Measurements from ENCODE around the gene SMAP1.

Gene SMAP1

DNA sequence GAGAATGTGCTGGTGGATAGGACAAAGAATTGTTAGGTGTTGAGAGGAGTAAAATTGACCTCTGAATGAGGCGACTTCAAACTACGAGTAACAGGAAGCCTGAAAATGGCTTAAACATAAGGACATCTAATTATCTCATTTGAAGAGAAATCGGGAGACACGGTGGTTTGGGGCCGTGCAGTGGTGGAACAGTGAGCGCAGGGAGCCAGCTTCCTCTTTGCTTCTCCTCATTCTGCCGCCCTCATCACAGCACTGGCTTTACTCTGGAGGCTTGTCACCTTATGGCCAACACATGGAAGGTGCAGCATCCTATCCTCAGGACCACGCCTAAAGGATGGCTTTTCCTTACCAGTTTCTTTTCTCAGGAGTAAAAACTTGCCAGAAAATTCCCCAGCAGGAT lies 174.9 kb downstream of the SMAP1 start:
- no peak for DNase-seq (ENCODE audit: low read depth, low spot score)

DNA sequence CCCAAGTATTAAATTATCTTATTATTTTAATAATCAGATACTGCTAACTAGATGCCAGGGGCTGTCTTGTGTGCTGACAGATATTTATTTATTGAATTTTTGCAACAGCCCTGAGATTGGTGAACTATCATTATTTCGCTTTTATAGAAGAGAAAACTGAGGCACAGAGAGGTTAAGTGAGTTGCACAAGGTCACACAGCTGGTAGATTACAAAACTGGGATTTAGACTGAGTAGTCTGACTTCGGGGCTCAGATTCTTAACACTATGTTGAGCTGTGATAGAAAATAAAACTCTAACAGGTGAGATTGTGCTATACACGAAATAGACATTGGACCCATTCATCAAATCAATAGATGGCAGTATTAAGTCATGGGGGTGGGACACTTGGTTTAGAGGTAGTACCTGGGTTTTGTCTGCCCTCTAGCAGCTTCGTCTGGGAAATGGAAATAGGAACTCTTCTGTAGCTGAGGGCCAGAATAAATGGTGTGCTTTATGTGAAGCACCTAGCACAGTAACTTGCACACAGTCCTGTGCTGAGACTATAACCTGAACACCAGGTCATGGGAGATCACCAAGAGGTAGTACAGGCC lies 175.7 kb downstream of the SMAP1 start:
- DNase-seq (ENCODE audit: low read depth, low spot score), result no peak

DNA sequence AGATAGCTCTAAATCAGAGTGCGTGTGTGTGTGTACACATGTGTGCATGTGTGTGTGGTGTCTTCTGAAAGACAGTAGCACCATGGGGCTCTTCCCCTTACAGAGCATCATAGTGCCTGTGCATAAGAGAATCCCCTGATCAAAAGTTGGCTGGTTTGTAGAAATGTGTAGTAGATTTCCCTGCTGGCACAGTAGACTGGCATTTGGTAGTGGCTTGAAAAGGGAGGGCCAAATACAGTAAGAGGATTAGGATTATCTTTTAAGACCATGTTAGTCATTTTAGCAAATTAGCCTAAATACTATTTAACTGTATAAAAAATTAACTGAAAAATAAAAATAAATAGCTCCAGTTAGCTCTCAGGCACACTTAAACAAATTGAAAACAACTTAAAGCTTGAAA lies 176.6 kb downstream of the SMAP1 start:
- DNase-seq (ENCODE audit: low read depth, low spot score), result no peak

DNA sequence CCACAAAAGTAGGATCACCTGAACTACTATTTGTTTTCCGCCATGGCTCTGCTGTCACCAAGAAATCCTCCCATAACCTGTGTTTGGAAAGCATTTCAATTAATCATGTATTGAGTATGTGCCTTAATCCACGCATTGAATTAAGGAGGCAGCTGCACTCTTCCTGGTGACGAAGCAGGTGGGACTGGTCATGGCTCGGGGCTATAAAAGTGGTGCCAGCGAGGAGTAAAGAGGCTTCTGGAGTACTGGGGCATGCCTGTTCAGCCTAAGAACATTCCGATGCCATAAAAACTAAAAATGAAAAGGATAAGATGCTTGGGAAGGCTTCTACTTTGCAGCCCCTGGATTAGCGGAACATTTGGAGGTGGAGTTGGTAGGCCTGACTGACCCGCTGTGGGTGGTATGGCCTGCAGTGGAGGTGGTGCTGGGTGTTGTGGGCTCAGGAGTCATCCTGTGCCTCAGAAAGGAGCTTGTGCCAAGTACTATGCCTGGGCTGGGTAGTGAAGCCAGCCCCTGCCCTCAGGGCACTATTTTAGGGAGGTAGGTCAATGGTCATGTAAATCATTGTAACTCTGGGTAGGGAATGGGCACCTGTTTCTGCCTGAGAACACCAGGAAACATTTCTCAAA lies 178.6 kb downstream of the SMAP1 start:
- DNase-seq (ENCODE audit: low read depth, low spot score), result no peak

DNA sequence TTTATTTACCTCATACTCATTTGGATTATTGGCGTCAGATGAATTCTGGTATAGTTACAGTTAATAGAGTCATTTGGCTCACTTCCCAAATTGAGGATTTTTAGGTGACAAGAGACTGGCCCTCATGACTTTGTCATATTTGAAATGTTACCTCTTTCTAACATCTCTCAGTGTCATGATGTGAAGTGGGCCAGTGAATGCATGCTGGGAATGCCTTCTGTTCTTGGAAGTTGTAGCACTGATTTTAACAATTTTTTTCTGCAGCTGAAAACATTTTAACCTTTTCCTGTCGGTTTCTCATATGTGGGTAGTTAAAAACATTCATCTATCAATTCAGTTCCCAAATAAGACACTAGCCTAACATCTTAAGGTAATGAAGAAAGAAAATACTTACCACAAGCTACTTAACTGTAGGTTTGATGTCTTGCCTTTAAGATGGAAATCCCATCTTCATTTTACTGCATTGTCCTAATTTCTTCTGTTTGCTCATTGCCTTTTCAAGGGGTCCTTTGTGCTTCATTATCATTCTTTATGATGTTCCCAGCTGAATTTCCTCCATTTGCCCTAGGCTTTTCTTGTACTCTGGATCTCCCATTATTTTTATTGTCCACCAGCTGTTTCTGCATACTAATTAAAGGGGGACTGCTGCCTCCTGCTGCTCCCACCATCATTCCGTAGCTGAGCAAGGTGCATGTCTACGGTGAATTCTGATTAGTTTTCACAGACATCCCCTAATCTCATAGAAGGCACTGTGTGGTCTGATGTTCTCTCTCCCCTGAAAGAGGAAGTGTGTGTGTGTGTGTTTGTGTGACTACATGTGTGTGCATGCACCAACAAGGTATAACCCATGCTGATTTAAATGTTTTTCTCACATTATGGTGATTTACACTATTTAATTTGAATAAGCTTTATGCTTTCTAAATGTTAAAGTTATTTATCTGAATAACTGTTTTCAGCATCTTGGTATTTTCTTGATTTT lies 179.7 kb downstream of the SMAP1 start:
- DNase-seq (ENCODE audit: low read depth, low spot score), result no peak

DNA sequence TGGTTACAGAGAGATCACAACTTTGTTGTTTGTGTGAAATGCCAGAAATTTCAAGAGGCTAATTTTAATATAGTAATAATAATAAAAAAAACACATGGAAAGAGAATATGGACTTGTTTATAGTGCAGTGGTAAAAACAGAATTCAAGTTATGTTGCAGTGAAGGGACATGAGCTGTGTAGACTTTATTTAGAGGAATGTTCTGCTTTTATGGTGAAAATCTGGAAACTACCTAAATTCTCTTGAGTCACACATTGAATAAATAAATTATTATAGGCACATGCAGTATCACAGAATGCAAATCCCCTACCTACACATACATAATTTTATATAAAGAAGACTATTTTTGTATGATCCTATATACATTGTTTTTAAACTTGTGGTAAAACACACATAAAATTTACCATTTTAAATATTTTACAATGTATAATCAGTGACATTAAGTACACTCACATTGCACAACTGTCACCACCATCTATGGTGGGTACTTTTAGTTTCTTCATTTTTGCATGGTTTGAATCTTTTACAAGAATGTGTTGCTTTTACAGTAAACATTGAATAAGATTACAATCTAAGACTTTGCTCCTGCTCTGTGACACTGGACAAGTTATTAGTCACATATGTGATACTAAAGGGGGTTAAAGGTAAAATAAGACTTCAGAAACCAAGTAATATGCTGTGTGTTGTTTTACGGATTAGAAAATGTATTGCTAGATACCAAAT lies 181.8 kb downstream of the SMAP1 start:
- DNase-seq (ENCODE audit: low read depth, low spot score), result no peak

DNA sequence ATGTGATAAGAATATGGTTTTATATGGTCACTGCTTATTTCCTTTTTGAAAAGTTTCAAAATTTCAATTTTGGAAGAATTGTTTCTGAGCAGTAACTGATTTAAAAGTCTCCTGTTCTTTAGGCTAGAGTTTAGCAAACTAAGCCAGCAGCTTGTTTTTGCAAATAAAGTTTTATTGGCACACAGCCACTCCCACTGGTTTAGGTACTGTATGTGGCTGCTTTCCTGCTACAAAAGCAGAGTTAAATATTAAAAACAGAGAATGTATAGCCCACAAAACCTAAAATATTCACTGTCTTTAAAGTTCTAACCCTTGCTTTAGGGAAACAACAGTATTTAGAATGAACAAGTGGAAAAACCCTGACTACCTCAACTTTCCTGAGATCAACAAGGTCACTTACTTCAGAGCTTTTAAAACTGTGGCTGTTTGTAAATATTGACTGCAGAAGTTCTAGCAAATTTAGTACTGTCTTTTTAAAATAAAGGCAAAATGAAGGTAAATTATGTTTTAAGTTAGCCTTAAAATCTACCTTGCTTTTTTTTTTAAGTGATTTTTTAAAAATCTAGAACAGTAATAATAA lies 185.1 kb downstream of the SMAP1 start:
- DNase-seq (ENCODE audit: low read depth, low spot score), result no peak

DNA sequence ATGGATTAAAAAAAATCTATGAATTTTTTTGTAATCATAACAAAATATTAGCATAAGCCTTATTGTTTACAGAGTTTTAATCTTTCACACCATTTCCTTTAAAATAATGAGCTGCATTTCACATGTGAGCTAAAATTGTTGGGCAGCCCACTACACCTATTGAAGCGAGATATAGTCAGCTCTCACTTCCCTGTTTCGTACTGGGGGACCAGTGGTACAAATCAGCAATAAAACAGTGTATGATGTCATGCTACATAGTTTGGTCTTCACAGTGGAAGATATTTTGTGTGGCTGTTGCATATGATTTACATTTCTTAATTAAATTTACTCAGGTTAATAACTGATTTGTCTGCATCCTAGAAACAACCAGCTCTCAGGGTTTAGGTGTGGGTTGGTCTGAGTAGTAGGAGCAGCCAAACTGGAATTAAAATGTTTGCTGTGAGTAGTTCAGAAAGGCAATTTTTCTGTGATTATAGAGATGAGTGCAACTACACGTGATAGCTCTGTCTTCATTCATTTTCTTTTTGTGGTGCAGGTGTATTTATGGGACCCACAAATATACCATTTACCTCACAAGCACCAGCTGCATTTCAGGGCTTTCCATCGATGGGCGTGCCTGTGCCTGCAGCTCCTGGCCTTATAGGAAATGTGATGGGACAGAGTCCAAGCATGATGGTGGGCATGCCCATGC lies 189.8 kb downstream of the SMAP1 start:
- no peak for DNase-seq (ENCODE audit: low read depth, low spot score)

DNA sequence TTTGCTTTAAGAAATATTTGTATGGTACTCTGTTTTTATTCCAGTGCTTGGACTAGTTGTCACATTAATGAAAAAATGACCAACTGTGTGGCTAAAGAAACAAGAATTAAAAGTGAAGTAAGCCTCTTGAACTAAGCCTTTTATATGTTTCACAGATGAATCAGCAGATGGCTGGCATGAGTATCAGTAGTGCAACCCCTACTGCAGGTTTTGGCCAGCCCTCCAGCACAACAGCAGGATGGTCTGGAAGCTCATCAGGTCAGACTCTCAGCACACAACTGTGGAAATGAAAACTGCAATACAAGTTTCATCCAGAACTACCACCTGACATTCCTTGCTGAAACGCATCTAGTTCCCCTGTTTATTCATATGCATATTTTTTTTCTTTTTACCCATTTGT lies 192.4 kb downstream of the SMAP1 start:
- DNase-seq (ENCODE audit: low read depth, low spot score), result no peak

DNA sequence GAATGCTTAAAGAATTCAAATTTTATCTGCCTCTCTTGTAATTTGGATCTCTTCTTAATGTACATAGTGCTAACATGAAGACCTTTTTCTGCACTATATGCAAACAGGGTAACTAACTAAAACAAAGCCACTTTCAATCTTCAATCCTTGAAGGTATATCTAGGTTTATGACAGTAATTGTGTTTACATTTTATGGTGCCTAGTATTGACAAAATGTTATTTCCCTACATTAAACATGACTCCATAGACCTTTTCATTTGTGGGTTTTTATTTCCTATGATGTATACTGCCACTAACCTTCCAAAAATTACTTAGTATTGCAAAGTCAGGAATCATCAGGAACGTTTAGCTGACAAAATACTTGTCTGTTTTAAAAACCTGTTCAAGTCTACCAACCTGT lies 193.2 kb downstream of the SMAP1 start:
- DNase-seq (ENCODE audit: low read depth, low spot score), result no peak

DNA sequence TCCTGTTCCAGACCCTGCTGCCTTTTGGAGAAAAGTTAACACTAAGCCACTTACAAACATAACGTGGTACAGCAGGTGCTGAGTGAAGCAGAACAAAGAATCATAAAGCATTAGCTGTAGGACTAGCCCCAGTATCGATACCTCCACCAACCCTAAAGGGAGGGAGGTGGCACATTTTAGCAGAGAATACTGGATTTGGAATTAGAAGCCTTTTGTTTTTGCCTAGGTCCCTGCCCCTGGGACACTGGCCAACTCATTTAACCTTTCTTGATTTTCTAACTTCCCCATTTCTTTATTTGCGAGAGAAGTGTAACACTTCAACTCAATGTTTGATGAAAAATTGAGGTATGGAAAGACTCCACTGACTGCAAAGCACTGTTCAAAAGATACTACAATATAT lies 195.7 kb downstream of the SMAP1 start:
- DNase-seq (ENCODE audit: low read depth, low spot score), result no peak

DNA sequence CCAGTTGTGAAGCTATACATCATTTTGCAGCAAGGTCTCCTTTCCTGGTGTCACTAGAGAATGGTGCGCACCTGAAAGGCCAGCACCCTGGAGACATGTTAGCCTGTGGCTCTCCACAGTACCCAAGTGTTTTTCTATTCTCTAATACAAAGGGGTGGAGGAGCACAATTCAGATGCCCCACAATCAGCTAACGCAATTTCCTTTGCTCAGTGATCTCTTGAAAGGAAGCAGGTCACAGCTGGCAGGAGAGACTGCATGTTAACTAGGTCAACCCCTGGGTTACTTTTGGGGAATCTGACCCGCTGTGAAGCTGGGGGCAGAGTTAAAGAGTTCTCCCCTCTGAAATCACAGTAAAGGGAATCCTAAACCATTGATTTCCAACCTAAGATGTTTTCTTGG lies 196.7 kb downstream of the SMAP1 start:
- DNase-seq (ENCODE audit: low read depth, low spot score), result no peak

DNA sequence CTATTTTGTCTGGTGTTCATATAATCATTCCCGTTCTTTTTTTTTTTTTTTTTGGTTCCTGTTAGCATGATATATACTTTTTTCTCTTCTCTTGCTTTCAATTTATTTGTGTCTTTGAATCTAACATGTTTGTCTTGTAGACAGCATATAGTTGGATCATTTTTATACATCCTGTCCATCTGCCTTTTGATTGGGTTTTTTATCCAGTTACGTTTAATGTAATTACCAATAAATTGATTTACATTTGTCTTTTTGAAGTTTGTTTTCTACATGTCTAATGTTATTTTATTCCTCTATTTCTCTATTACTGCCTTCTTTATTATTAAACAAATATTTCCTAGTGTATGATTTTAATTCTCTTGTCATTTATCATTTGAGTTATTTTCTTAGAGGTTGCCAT lies 204.8 kb downstream of the SMAP1 start:
- DNase-seq (ENCODE audit: low read depth, low spot score), result no peak

DNA sequence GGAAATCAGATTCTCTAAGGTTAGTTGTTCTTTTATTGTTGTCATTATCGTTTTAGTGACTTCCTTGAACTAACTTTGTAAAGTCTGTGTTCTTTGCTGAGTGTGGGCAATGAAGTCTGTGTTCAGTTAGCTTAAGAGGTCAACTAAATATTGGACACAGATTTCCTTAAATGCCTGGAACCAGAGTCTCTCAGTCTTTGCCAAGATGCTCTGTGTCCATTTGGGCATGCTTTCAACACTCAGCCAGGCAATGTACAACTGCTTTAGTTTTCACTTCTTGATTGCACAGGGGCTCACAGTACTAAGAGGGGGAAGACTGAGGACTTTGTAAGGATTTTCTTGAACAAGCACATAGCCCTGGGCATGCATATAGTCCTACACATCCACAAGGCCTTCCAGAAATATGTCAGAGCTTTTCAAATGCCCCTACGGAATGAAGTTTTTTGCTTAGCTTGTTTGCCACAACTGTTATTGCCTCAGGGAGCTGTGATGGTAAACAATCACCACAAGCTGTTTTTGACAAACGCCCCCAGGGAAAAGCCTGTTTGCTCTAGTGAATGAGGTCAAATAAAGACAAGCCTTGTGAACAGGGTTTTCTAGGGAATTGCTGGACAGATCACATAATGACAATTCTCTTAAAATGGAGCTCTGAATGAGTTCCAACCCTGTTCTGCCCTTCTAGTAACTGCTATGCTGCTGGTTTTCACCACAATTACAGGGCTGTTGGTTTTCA lies 206.7 kb downstream of the SMAP1 start:
- no peak for DNase-seq (ENCODE audit: low read depth, low spot score)

DNA sequence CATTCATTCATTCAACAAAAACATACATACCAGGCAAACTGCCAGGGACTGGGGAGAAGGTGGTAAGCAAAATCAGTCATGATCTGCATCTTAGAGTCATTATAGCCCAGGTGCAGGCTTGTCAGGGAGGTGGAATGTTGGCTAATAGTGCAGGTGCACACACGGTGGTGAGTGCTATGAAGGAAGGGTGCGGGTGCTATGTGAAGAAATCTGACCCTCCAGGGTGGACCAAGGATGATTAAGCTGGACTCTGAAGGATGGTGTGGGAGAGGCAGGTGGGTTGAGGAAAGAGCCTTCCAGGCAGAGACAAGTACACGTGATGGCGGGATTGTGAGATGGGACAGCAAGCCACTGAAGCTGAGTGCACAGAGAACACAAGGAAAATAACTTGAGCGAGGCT lies 211.8 kb downstream of the SMAP1 start:
- no peak for DNase-seq (ENCODE audit: low read depth, low spot score)

DNA sequence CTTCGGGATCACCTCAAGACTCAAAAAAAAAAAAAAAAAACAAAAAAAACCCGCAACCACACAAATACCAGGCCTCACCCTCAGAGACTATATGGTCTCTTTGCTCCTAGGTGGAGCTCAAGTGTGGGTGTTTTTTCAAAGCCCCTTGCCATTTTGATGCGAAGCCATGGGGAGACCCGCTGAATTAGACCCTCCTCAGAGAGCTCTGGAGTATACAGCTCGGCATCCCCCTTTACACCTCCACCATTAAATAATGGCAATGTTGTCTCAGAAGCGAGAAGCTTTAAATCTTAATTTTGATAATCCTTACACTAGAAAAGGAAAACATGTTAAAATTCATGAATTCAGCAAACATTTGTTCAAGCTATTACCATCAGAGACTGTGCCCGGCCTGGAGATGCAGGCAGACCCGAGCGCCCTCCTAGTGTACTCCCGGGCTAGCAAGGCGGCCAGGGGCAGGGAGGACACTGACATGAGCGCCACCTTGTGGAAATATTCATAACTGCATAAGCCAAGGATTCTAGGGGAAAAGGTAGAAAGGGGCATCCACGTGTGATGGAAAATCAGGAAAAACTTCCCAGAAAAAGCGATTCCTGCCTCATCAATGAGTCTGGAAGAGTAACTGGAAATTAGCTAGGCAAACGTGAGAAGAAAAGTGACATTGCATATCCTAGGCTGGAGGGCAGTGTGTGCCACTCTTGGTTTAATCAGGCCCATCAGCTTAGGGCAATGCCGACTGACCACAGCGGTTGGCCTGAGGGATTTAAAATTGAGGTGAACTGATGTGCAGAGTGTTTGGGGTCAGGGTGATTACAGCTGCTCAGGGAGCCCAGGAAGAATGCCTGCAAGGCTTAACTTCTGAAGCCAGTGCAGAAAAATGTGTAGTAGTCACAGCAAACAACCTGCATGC lies 216.6 kb downstream of the SMAP1 start:
- no peak for DNase-seq (ENCODE audit: low read depth, low spot score)

DNA sequence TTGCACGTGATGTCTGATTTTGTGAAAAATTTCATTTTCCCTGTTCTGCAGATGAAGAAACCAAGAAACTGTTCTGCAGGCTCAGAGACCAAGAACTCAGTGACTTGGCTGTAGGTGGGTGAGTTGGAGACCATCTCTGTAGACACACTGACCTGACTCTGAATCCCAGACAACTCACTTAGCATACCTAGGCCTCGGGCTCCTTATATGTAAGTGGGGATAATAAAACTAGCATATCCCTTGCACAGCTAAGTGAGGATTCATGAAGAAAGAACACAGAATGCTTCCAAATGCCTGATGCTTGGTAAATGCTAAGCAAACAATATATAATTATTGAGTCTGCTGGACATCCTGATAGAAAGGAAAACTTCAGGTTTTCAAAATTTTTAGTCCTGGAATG lies 218.4 kb downstream of the SMAP1 start:
- DNase-seq (ENCODE audit: low read depth, low spot score), result no peak

DNA sequence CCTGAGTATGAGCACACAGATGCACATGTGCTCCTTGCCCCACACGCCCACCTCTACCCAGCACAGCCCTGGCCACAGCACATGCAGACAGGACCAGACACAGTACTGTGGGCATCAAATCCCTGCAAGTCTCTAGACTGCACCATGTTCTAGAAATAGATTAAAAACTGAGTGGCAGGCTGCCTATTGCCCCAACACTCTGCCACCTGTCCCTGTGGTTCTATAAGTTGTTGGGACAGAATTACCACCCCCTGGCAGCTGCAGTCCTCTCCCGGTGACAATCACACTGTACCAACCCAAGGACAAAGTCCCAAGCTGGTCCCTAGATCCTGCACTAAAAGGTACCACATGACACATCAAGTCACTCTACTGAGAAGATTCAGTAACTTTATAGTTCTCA lies 219.0 kb downstream of the SMAP1 start:
- DNase-seq (ENCODE audit: low read depth, low spot score), result no peak

DNA sequence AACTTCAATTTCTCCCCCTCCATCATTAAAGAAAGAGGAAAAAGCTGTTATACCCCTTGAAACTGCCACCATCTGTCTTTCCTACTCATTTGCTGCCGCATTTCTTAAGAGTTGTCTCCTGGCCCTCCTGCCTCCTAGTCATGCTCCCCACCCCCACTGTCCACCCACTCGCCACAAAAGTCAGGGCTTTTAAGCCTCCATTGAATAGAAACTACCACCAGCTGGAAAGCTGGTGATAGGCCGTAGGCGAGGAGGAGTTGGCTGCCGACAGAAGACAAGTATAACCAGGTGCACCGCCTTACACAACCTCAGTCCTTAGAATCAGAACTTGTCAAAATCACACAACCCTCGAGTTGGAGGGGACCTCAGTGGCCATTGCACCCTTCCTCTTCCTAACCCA lies 221.6 kb downstream of the SMAP1 start:
- DNase-seq (ENCODE audit: low read depth, low spot score), result no peak

Data from brain pericyte (primary cell).